ENCODE results near the gene SRSF5. TPM values are rescaled to one million over a fixed set of nuclear protein-coding genes. Genes with fewer than 3 reads are reported as not detected.
"Not testable (repeated sequence)": the region's sequence is repeated elsewhere in the genome, so short reads cannot be mapped to it uniquely, and the experiment has no call there.

Gene SRSF5
- 516 TPM for total RNA-seq (2013)
- polyA plus RNA-seq (100 to 1,000 TPM; 410 to 554 (median 502) TPM), polyA minus RNA-seq (192 and 290 TPM in 2 replicates), total RNA-seq (108 to 844 (median 565) reads per million in 11 experiments)

DNA sequence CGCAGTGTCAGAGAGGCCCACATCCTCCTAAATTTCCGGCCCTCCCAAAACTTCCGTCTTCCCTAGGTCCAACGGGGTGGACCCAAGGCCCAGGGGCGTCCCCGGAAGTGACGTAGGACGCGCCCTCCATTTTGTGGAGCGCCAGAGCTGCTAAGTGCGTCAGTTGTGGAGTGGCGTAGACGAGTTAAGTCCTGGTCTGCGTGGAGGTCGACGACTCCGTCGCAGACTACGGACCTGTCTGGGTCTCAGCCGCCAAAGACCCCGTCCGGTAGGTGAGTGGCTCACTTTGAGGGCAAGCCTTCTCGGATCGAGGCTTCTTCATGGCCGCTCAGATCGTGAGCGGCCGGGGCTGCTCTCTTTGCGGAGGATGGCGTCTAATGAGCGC, at the start of gene SRSF5:
SRSF5 (plus strand) TSS at position 159 of the 385 bp plus-strand sequence. CDS start 1,015 bp downstream, outside the sequence.
- peak within 1 kb of the TSS; percentile 85 for H3K4me2 ChIP-seq (replicated peaks; ENCODE audit: extremely low read depth, low read length, poor library complexity, severe bottlenecking)
- H3K27me3 Mint-ChIP-seq (ENCODE audit: low read depth in 3 of 3), result no peaks in the 10 kb centered on the region
- H3K9me3 ChIP-seq (replicated peaks in 1 of 2; ENCODE audit: control insufficient read depth in 1 of 2, insufficient read depth in 1 of 2, low read length in 2 of 2), result peaks cover 0 to 10% of the 10 kb centered on the region in 2 donors
- peak within 1 kb of the TSS; percentile 62 to 100 (median 83) for H3K4me3 ChIP-seq (replicated peaks in 1 of 3; ENCODE audit: low read depth in 2 of 3, low read length in 3 of 3)
- H3K27me3 ChIP-seq (ENCODE audit: control insufficient read depth in 2 of 2, insufficient read depth in 2 of 2, low read length in 2 of 2), result no peaks in the 10 kb centered on the region
- H3K4me3 Mint-ChIP-seq, result peak within 1 kb of the TSS; percentile 97 to 98
- peaks cover 41 to 44% of the 10 kb centered on the region in 2 donors for H3K36me3 Mint-ChIP-seq
- peaks cover 44% of the 10 kb centered on the region for H4K20me1 ChIP-seq (ENCODE audit: insufficient read depth, low read length)
- H3K79me2 ChIP-seq (ENCODE audit: insufficient read depth, low read length), result peaks cover 53% of the 10 kb centered on the region
- H3K4me1 Mint-ChIP-seq, result peaks cover 35% of the 10 kb centered on the region
- H3K27ac Mint-ChIP-seq, result peak within 1 kb of the TSS; percentile 99 to 100 (median 100)
- DNase-seq, result peak; percentile 99
- peaks cover 3 to 28% (median 17%) of the 10 kb centered on the region in 7 donors for H3K9me3 Mint-ChIP-seq
- intact Hi-C loops (cut with micrococcal nuclease), result loop anchor here (5.0 kb wide), 2 partner anchors 40 to 370 kb away; partner anchors contain the start of genes ERH (in 1 of the 2) and SLC39A9 (in 1 of the 2)
- peaks cover 18 to 28% of the 10 kb centered on the region in 2 donors for H3K4me1 ChIP-seq (ENCODE audit: control insufficient read depth in 1 of 2, insufficient read depth in 2 of 2, low read length in 2 of 2)
- peak within 1 kb of the TSS; percentile 73 for H2AFZ ChIP-seq (ENCODE audit: insufficient read depth, low read depth, low read length, poor library complexity, severe bottlenecking)
- TF ChIP-seq, protein P1, sequence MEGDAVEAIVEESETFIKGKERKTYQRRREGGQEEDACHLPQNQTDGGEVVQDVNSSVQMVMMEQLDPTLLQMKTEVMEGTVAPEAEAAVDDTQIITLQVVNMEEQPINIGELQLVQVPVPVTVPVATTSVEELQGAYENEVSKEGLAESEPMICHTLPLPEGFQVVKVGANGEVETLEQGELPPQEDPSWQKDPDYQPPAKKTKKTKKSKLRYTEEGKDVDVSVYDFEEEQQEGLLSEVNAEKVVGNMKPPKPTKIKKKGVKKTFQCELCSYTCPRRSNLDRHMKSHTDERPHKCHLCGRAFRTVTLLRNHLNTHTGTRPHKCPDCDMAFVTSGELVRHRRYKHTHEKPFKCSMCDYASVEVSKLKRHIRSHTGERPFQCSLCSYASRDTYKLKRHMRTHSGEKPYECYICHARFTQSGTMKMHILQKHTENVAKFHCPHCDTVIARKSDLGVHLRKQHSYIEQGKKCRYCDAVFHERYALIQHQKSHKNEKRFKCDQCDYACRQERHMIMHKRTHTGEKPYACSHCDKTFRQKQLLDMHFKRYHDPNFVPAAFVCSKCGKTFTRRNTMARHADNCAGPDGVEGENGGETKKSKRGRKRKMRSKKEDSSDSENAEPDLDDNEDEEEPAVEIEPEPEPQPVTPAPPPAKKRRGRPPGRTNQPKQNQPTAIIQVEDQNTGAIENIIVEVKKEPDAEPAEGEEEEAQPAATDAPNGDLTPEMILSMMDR (IDR thresholded peaks at IDR 0.05), result no peak
- H3K27ac ChIP-seq (ENCODE audit: low read depth in 1 of 2, low read length in 2 of 2), result peak within 1 kb of the TSS; percentile 98 to 100
- H3K36me3 ChIP-seq (replicated peaks in 1 of 2; ENCODE audit: control insufficient read depth in 1 of 2, insufficient read depth in 2 of 2, low read length in 2 of 2), result peaks cover 40 to 42% of the 10 kb centered on the region in 2 donors
- under 1% methylated on average over 31 of the region's 31 CpGs for WGBS (ENCODE audit: insufficient coverage)
- peak within 1 kb of the TSS; percentile 99 for H3K9ac ChIP-seq (ENCODE audit: insufficient read depth, low read length, poor library complexity, severe bottlenecking)

DNA sequence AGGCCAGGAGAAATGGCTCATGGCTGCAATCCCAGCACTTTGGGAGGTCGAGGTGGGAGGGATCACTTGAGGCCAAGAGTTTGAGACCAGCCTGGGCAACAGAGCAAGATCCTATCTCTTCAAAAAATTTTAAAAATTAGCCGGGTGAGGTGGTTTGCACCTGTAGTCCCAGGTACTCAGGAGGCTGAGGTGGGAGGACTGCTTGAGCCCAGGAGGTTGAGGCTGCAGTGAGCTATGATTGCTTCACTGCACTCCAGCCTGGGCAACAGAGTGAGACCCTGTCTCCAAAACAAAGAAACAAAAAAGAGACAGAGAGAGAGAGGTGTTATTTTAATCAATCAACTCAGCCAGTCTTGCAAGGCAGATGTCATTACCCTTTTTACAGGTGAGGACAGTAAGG, 48.3 kb upstream of the SRSF5 start:
- H3K4me2 ChIP-seq (replicated peaks; ENCODE audit: extremely low read depth, low read length, poor library complexity, severe bottlenecking); H3K27me3 Mint-ChIP-seq (ENCODE audit: low read depth in 3 of 3); H3K4me3 Mint-ChIP-seq; H2AFZ ChIP-seq (ENCODE audit: insufficient read depth, low read depth, low read length, poor library complexity, severe bottlenecking); H3K9me3 Mint-ChIP-seq; DNase-seq; H3K9me3 ChIP-seq (replicated peaks in 1 of 2; ENCODE audit: control insufficient read depth in 1 of 2, insufficient read depth in 1 of 2, low read length in 2 of 2); H3K27ac ChIP-seq (ENCODE audit: low read depth in 1 of 2, low read length in 2 of 2); H3K9ac ChIP-seq (ENCODE audit: insufficient read depth, low read length, poor library complexity, severe bottlenecking); H3K4me3 ChIP-seq (replicated peaks in 1 of 3; ENCODE audit: low read depth in 2 of 3, low read length in 3 of 3); H3K79me2 ChIP-seq (ENCODE audit: insufficient read depth, low read length); intact Hi-C loops (cut with micrococcal nuclease); H3K27me3 ChIP-seq (ENCODE audit: control insufficient read depth in 2 of 2, insufficient read depth in 2 of 2, low read length in 2 of 2): not testable (repeated sequence)
- Mint-ChIP-seq H3K4me1 (peaks cover 46% of the 10 kb centered on the region), H3K36me3 (peaks cover 22 to 25% of the 10 kb centered on the region in 2 donors), H3K27ac (peak overlapping the region in 3 of 7 donors; percentile 12 to 86 (median 18))
- Histone ChIP-seq H3K4me1 (ENCODE audit: control insufficient read depth in 1 of 2, insufficient read depth in 2 of 2, low read length in 2 of 2) (peaks cover 35 to 40% of the 10 kb centered on the region in 2 donors), H4K20me1 (ENCODE audit: insufficient read depth, low read length) (peaks cover 34% of the 10 kb centered on the region), H3K36me3 (replicated peaks in 1 of 2; ENCODE audit: control insufficient read depth in 1 of 2, insufficient read depth in 2 of 2, low read length in 2 of 2) (peaks cover 11% of the 10 kb centered on the region in 2 donors)
- 83% methylated on average over 1 of the region's 2 CpGs for WGBS (ENCODE audit: insufficient coverage)

All from CD14-positive monocyte (primary cell).